ENCODE measurements around the gene RAMACL. TPM values are rescaled to one million over a fixed set of nuclear protein-coding genes. Genes with fewer than 3 reads are reported as not detected.

RAMACL gene
- total RNA-seq, 1 donor from 2014 or later = 9.5 TPM

GRCh38 chr6:166578536-166579236 lies 7.8 kb downstream of the RAMACL start:
- Mint-ChIP-seq H3K27me3 (ENCODE audit: unreplicated experiment) (peaks cover 4% of the 10 kb centered on the region), H3K4me1 (ENCODE audit: low read depth, unreplicated experiment) (peaks cover under 1% of the 10 kb centered on the region), H3K4me3 (ENCODE audit: unreplicated experiment) (no peak overlapping the region), H3K36me3 (ENCODE audit: unreplicated experiment) (peaks cover 24% of the 10 kb centered on the region), H3K9me3 (ENCODE audit: unreplicated experiment) (peaks cover 6% of the 10 kb centered on the region), H3K27ac (ENCODE audit: unreplicated experiment) (no peak overlapping the region)
- TF ChIP-seq CTCF (IDR thresholded peaks at IDR 0.05; ENCODE audit: partially characterized antibody, unreplicated experiment) = no peak
- DNase-seq = no peak

- Mint-ChIP-seq H3K4me1 (ENCODE audit: low read depth, unreplicated experiment) (peaks cover 26% of the 10 kb centered on the region), H3K27me3 (ENCODE audit: unreplicated experiment) (peaks cover 7% of the 10 kb centered on the region), H3K9me3 (ENCODE audit: unreplicated experiment) (peaks cover 12% of the 10 kb centered on the region), H3K4me3 (ENCODE audit: unreplicated experiment) (no peak overlapping the region), H3K36me3 (ENCODE audit: unreplicated experiment) (peaks cover 24% of the 10 kb centered on the region), H3K27ac (ENCODE audit: unreplicated experiment) (no peak overlapping the region)
- no peak for TF ChIP-seq CTCF (IDR thresholded peaks at IDR 0.05; ENCODE audit: partially characterized antibody, unreplicated experiment)
- no peak for DNase-seq
These were observed 11.3 kb downstream of the RAMACL start for GRCh38 chr6:166575205-166575604.

- H3K9me3 Mint-ChIP-seq (ENCODE audit: unreplicated experiment) = peaks cover 12% of the 10 kb centered on the region
- H3K27ac Mint-ChIP-seq (ENCODE audit: unreplicated experiment) = no peak overlapping the region
- TF ChIP-seq CTCF (IDR thresholded peaks at IDR 0.05; ENCODE audit: partially characterized antibody, unreplicated experiment) = no peak
- no peak overlapping the region for H3K4me3 Mint-ChIP-seq (ENCODE audit: unreplicated experiment)
- H3K36me3 Mint-ChIP-seq (ENCODE audit: unreplicated experiment) = peaks cover 24% of the 10 kb centered on the region
- peaks cover 7% of the 10 kb centered on the region for H3K27me3 Mint-ChIP-seq (ENCODE audit: unreplicated experiment)
- H3K4me1 Mint-ChIP-seq (ENCODE audit: low read depth, unreplicated experiment) = peaks cover 36% of the 10 kb centered on the region
- DNase-seq = no peak
These were observed 12.8 kb downstream of the RAMACL start for GRCh38 chr6:166573511-166574216.

- Mint-ChIP-seq H3K4me3 (ENCODE audit: unreplicated experiment) (peak overlapping the region; percentile 68), H3K9me3 (ENCODE audit: unreplicated experiment) (peaks cover 9% of the 10 kb centered on the region), H3K4me1 (ENCODE audit: low read depth, unreplicated experiment) (peaks cover 36% of the 10 kb centered on the region), H3K27ac (ENCODE audit: unreplicated experiment) (peak overlapping the region; percentile 92), H3K27me3 (ENCODE audit: unreplicated experiment) (peaks cover 6% of the 10 kb centered on the region), H3K36me3 (ENCODE audit: unreplicated experiment) (peaks cover 20% of the 10 kb centered on the region)
- DNase-seq = peak; percentile 56
- no peak for TF ChIP-seq CTCF (IDR thresholded peaks at IDR 0.05; ENCODE audit: partially characterized antibody, unreplicated experiment)
These were observed 13.9 kb downstream of the RAMACL start for GRCh38 chr6:166572370-166573261.
